ENCODE results near the gene VPS13C. TPM values are rescaled to one million over a fixed set of nuclear protein-coding genes. Genes with fewer than 3 reads are reported as not detected.
"Not testable (repeated sequence)": the region's sequence is repeated elsewhere in the genome, so short reads cannot be mapped to it uniquely, and the experiment has no call there.

Gene VPS13C
- total RNA-seq, 1 donor from 2014 or later: 32.9 TPM

DNA sequence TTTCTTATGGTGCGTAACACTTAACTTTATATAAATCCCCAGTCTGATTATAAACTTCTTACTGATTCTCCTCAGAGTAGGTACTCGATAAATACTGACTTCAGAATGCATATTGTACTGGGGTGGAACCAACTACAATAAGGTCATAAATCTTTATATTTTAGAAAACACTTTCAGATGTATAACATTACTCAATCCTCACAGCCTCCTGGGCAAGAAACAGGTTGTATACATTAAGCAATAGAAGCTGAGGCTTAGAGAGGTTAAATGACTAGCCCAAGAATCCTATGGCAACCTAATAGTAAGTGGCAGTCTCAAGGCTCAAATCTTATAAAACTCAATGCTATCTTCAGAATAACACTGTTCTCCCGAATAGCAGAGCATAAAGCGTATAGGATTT, 9.1 kb downstream of the VPS13C start:
- H3K36me3 ChIP-seq: no peaks in the 10 kb centered on the region
- peaks cover 4% of the 10 kb centered on the region for H3K9me3 ChIP-seq (replicated peaks)
- no peaks in the 10 kb centered on the region for H3K27me3 ChIP-seq (ENCODE audit: low read depth)
- TF ChIP-seq, protein P1, sequence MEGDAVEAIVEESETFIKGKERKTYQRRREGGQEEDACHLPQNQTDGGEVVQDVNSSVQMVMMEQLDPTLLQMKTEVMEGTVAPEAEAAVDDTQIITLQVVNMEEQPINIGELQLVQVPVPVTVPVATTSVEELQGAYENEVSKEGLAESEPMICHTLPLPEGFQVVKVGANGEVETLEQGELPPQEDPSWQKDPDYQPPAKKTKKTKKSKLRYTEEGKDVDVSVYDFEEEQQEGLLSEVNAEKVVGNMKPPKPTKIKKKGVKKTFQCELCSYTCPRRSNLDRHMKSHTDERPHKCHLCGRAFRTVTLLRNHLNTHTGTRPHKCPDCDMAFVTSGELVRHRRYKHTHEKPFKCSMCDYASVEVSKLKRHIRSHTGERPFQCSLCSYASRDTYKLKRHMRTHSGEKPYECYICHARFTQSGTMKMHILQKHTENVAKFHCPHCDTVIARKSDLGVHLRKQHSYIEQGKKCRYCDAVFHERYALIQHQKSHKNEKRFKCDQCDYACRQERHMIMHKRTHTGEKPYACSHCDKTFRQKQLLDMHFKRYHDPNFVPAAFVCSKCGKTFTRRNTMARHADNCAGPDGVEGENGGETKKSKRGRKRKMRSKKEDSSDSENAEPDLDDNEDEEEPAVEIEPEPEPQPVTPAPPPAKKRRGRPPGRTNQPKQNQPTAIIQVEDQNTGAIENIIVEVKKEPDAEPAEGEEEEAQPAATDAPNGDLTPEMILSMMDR (IDR thresholded peaks at IDR 0.05; ENCODE audit: borderline replicate concordance): no peak
- intact Hi-C loops (cut with micrococcal nuclease): no loop called here
- DNase-seq: no peak
- no peak overlapping the region for H3K4me3 ChIP-seq
- peaks cover 68% of the 10 kb centered on the region for H3K4me1 ChIP-seq
- H3K27ac ChIP-seq (replicated peaks): peak overlapping the region; percentile 3

DNA sequence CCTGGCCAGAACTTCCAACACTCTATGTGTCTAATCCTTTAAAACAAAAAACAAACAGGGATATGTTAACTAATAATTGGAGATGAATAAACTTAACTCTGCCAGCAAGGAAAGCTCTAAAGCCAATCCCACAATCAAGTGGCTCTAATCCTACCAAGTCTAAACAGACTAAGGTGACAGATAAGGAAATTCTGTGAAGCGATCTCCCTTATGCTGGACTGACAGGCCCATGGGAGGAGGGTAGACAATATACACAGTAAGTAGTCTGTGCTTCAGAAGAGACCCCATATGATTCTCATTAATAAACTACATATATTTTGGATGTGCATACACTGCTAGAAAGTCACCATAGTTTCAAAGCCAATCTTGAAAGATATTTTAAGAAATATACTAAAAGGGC, 10.1 kb downstream of the VPS13C start:
- Histone ChIP-seq H3K27me3 (ENCODE audit: low read depth) (no peaks in the 10 kb centered on the region), H3K4me3 (no peak overlapping the region), H3K36me3 (no peaks in the 10 kb centered on the region), H3K9me3 (replicated peaks) (peaks cover 4% of the 10 kb centered on the region), H3K27ac (replicated peaks) (no peak overlapping the region), H3K4me1 (peaks cover 76% of the 10 kb centered on the region)
- no peak for DNase-seq
- TF ChIP-seq, protein P1 (IDR thresholded peaks at IDR 0.05; ENCODE audit: borderline replicate concordance): no peak
- intact Hi-C loops (cut with micrococcal nuclease): no loop called here

DNA sequence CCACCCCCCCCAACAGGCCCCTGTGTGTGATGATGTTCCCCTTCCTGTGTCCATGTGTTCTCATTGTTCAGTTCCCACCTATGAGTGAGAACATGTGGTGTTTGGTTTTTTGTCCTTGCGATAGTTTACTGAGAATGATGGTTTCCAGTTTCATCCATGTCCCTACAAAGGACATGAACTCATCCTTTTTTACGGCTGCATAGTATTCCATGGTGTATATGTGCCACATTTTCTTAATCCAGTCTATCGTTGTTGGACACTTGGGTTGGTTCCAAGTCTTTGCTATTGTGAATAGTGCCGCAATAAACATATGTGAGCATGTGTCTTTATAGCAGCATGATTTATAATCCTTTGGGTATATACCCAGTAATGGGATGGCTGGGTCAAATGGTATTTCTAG, 12.0 kb downstream of the VPS13C start:
- H3K9me3 ChIP-seq (replicated peaks); H3K36me3 ChIP-seq; H3K27me3 ChIP-seq (ENCODE audit: low read depth); H3K4me3 ChIP-seq; H3K27ac ChIP-seq (replicated peaks); intact Hi-C loops (cut with micrococcal nuclease); DNase-seq: not testable (repeated sequence)
- peaks cover 60% of the 10 kb centered on the region for H3K4me1 ChIP-seq

DNA sequence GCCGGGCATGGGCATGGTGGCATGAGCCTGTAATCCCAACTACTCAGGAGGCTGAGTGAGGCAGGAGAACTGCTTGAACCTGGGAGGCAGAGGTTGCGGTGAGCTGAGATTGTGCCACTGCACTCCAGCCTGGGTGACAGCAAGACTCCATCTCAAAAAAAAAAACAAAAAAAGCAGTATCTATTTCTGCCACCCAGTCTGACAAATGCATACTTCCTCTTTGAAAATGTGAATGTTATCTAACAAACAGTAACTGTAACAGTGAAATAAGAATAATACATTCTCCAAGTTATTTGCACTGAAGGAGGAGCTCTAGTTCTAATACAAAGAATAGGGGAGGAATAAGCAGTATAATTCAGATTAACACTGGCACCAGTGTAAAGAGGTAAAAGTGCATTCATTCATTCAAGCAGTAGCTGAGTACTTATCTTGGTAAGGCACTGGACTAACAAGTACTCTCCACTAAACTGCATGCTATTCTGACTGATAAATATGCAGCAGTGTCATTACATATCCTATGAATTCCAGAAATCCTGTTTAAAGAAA, 12.9 kb downstream of the VPS13C start:
- Histone ChIP-seq H3K4me3 (no peak overlapping the region), H3K4me1 (peaks cover 51% of the 10 kb centered on the region), H3K9me3 (replicated peaks) (peaks cover 4% of the 10 kb centered on the region)

DNA sequence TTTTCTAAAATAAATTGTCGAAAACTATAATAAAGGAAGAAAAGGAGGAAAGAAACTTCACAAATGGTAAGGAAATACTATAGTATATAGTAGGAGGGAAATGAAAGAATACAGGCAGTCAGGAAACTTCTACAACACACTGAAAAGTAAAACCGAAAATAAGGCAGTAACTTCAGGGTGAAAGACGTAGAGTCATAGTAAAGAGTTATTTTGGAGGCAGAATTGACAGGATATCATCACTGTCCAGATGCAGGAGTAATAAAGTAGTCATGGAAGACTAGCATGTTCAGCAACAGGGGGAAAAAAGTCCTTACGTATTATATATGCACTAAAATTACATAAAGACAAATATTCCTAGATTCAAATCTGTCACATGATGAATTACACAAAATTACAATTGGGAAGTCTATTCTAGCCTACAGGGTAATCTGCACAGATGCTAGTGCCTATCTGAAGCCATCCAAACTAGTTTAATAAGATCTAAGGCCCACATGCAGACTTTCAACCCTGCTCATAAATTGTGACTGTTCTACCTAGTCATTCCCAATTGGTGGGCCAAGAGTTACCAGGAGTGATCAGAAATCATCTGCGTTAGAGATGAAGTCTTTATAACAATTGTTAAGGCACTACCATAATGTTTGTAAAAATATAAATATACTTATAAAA, 14.0 kb downstream of the VPS13C start:
- Histone ChIP-seq H3K9me3 (replicated peaks) (peaks cover 4% of the 10 kb centered on the region), H3K27ac (replicated peaks) (peak overlapping the region; percentile 20), H3K4me1 (peaks cover 39% of the 10 kb centered on the region), H3K36me3 (peaks cover 5% of the 10 kb centered on the region), H3K27me3 (ENCODE audit: low read depth) (no peaks in the 10 kb centered on the region), H3K4me3 (peak overlapping the region; percentile 32)
- no peak for DNase-seq
- intact Hi-C loops (cut with micrococcal nuclease): no loop called here
- TF ChIP-seq, protein P1 (IDR thresholded peaks at IDR 0.05; ENCODE audit: borderline replicate concordance): no peak

More for the DNA sequence above, 12.9 kb downstream of the VPS13C start:
- intact Hi-C loops (cut with micrococcal nuclease): no loop called here
- Histone ChIP-seq H3K36me3 (no peaks in the 10 kb centered on the region), H3K27me3 (ENCODE audit: low read depth) (no peaks in the 10 kb centered on the region), H3K27ac (replicated peaks) (no peak overlapping the region)
- no peak for DNase-seq
- TF ChIP-seq, protein P1 (IDR thresholded peaks at IDR 0.05; ENCODE audit: borderline replicate concordance): no peak

DNA sequence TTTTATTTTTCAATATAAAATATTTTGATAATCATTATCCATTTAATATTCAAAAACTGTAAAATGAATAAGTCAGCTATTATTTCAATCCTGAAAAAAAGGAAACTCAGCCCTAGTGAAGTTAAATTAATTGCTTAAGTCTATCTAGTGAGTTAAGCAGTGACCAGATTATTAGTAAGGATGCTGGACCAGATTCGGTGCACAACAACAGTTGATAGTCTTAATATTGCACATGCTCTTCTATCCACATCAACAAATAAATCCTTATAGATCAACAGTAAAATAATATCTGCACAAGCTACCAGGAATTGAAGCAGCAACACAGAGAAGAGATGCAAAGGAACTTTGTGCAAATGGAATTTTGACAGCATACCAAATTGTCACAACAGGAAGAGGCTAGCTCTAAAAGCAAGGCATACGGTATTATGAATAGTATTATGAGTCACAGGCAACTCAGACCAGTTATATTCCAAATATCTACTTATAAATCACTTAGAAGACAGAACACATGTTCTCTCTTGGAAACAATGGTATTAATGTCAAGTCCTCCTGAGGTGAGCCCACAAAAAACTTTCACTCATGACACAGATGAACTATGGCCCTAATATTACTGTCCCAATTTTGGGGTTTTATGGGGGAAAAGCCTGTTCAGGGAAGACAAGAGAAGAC, 24.9 kb downstream of the VPS13C start:
- H3K27me3 ChIP-seq (ENCODE audit: low read depth): no peaks in the 10 kb centered on the region
- H3K27ac ChIP-seq (replicated peaks): no peak overlapping the region
- no peak overlapping the region for H3K4me3 ChIP-seq
- H3K9me3 ChIP-seq (replicated peaks): no peaks in the 10 kb centered on the region
- intact Hi-C loops (cut with micrococcal nuclease): no loop called here
- DNase-seq: no peak
- peaks cover 36% of the 10 kb centered on the region for H3K36me3 ChIP-seq
- TF ChIP-seq, protein P1 (IDR thresholded peaks at IDR 0.05; ENCODE audit: borderline replicate concordance): no peak
- H3K4me1 ChIP-seq: peaks cover 8% of the 10 kb centered on the region
